HL-60 (cell line): ENCODE data around the gene MAGI3.

Experiments
- GABPA ChIP-seq: IDR thresholded peaks from 2 replicates; pipeline ENCODE4 v1.6.1; 2012; ENCODE audit warnings: low read depth
- POLR2AphosphoS5 ChIP-seq: IDR thresholded peaks from 2 replicates; pipeline ENCODE4 v1.6.1; 2012; ENCODE audit warnings: low read depth
- TF ChIP-seq, protein P1 (sequence below): IDR thresholded peaks from 2 replicates; pipeline ENCODE4 v1.6.1; 2012; ENCODE audit warnings: low read depth; ENCODE audit not compliant: insufficient replicate concordance
- TF ChIP-seq, protein P2 (sequence below): IDR thresholded peaks from one replicate; pipeline ENCODE4 v1.5.1; 2011; ENCODE audit warnings: low read length, control low read depth, inconsistent platforms; ENCODE audit not compliant: insufficient read depth

DNA sequence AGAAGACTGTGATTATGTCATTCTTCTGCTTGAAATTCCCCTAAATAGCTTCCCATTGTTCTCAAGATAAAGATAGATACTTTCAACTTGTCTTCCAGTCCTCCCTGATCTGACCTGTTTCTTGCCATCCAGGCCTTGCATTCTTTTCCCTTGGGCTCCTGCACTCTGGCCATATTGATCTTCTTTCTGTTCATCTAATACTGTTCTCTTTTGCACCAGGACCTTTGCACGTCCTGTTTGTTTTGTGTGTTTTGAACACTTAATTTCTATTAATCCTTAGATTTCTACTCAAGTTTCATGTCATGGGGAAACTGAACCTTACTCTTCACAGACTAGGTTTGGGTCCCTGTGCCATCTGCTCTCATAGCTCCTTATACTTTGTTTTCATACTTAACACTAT lies 65.1 kb downstream of the MAGI3 start:
- TF ChIP-seq, protein P1, sequence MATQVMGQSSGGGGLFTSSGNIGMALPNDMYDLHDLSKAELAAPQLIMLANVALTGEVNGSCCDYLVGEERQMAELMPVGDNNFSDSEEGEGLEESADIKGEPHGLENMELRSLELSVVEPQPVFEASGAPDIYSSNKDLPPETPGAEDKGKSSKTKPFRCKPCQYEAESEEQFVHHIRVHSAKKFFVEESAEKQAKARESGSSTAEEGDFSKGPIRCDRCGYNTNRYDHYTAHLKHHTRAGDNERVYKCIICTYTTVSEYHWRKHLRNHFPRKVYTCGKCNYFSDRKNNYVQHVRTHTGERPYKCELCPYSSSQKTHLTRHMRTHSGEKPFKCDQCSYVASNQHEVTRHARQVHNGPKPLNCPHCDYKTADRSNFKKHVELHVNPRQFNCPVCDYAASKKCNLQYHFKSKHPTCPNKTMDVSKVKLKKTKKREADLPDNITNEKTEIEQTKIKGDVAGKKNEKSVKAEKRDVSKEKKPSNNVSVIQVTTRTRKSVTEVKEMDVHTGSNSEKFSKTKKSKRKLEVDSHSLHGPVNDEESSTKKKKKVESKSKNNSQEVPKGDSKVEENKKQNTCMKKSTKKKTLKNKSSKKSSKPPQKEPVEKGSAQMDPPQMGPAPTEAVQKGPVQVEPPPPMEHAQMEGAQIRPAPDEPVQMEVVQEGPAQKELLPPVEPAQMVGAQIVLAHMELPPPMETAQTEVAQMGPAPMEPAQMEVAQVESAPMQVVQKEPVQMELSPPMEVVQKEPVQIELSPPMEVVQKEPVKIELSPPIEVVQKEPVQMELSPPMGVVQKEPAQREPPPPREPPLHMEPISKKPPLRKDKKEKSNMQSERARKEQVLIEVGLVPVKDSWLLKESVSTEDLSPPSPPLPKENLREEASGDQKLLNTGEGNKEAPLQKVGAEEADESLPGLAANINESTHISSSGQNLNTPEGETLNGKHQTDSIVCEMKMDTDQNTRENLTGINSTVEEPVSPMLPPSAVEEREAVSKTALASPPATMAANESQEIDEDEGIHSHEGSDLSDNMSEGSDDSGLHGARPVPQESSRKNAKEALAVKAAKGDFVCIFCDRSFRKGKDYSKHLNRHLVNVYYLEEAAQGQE = no peak
- no peak for TF ChIP-seq GABPA
- TF ChIP-seq, protein P2, sequence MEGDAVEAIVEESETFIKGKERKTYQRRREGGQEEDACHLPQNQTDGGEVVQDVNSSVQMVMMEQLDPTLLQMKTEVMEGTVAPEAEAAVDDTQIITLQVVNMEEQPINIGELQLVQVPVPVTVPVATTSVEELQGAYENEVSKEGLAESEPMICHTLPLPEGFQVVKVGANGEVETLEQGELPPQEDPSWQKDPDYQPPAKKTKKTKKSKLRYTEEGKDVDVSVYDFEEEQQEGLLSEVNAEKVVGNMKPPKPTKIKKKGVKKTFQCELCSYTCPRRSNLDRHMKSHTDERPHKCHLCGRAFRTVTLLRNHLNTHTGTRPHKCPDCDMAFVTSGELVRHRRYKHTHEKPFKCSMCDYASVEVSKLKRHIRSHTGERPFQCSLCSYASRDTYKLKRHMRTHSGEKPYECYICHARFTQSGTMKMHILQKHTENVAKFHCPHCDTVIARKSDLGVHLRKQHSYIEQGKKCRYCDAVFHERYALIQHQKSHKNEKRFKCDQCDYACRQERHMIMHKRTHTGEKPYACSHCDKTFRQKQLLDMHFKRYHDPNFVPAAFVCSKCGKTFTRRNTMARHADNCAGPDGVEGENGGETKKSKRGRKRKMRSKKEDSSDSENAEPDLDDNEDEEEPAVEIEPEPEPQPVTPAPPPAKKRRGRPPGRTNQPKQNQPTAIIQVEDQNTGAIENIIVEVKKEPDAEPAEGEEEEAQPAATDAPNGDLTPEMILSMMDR = no peak
- TF ChIP-seq POLR2AphosphoS5 = no peak
